Ovary (tissue), 3 donors: ENCODE results near the gene CCL13.

ENCODE experiments used
- CTCF ChIP-seq, 3 donors: fragments of 450-650 bp in 2 of 3; fragments of 200-600 bp in 1 of 3; IDR thresholded peaks; one replicate each; pipeline versions ENCODE4 v1.5.1 to v1.8.0; 2016 to 2022; ENCODE audit warnings: antibody characterized with exemption in 3 of 3, mild to moderate bottlenecking in 1 of 3
- EP300 ChIP-seq: sonication (generic); formaldehyde crosslinking; IDR thresholded peaks from one replicate; pipeline ENCODE4 v1.6.1; 2017; ENCODE audit warnings: antibody characterized with exemption
- POLR2A ChIP-seq: fragments of 450-650 bp; IDR thresholded peaks from one replicate; pipeline ENCODE4 v1.6.1; 2017; ENCODE audit warnings: antibody characterized with exemption, mild to moderate bottlenecking, moderate library complexity
- donor health status: DM: no; HTN: no; CAD: no.

GRCh38 chr17:34378664-34379101 lies 22.4 kb downstream of the CCL13 start:
- TF ChIP-seq CTCF (IDR thresholded peaks at IDR 0.05), result no peak
- TF ChIP-seq EP300, result no peak
- TF ChIP-seq POLR2A, result no peak
